Measurements from ENCODE around the gene PLGLB1.
"Not testable (repeated sequence)": the region's sequence is repeated elsewhere in the genome, so short reads cannot be mapped to it uniquely, and the experiment has no call there.

Gene PLGLB1

GRCh38 chr2:87021744-87022143, at the start of gene PLGLB1:
Gene PLGLB1, minus strand, starts transcription at chr2:87021844. Its CDS starts 61 bp downstream, at chr2:87021783.
- DNase-seq (ENCODE audit: low spot score): not testable (repeated sequence)

GRCh38 chr2:87064305-87064704, 42.7 kb upstream of the PLGLB1 start:
- not testable (repeated sequence) for DNase-seq (ENCODE audit: low spot score)

- DNase-seq (ENCODE audit: low spot score): not testable (repeated sequence)
Measured at GRCh38 chr2:87063431-87063830, 41.8 kb upstream of the PLGLB1 start.

GRCh38 chr2:87061519-87061918, 39.9 kb upstream of the PLGLB1 start:
- not testable (repeated sequence) for DNase-seq (ENCODE audit: low spot score)

- not testable (repeated sequence) for DNase-seq (ENCODE audit: low spot score)
Measured at GRCh38 chr2:87057606-87058005, 36.0 kb upstream of the PLGLB1 start.

- DNase-seq (ENCODE audit: low spot score): not testable (repeated sequence)
Measured at GRCh38 chr2:87056843-87057242, 35.2 kb upstream of the PLGLB1 start.

GRCh38 chr2:87056435-87056834, 34.8 kb upstream of the PLGLB1 start:
- not testable (repeated sequence) for DNase-seq (ENCODE audit: low spot score)

- DNase-seq (ENCODE audit: low spot score): not testable (repeated sequence)
Measured at GRCh38 chr2:87054375-87054774, 32.7 kb upstream of the PLGLB1 start.

GRCh38 chr2:87041321-87041978, 19.8 kb upstream of the PLGLB1 start:
- DNase-seq (ENCODE audit: low spot score): not testable (repeated sequence)

GRCh38 chr2:87028607-87029006, 7.0 kb upstream of the PLGLB1 start:
- not testable (repeated sequence) for DNase-seq (ENCODE audit: low spot score)

- not testable (repeated sequence) for DNase-seq (ENCODE audit: low spot score)
Measured at GRCh38 chr2:87026816-87027215, 5.2 kb upstream of the PLGLB1 start.

GRCh38 chr2:87025927-87026326, 4.3 kb upstream of the PLGLB1 start:
- DNase-seq (ENCODE audit: low spot score): not testable (repeated sequence)

GRCh38 chr2:87023988-87024615, 2.5 kb upstream of the PLGLB1 start:
- DNase-seq (ENCODE audit: low spot score): not testable (repeated sequence)

- not testable (repeated sequence) for DNase-seq (ENCODE audit: low spot score)
Measured at GRCh38 chr2:87021043-87021442, 601 bp downstream of the PLGLB1 start.

- DNase-seq (ENCODE audit: low spot score): not testable (repeated sequence)
Measured at GRCh38 chr2:87019053-87019452, 2.6 kb downstream of the PLGLB1 start.

GRCh38 chr2:87014489-87015169, 7.0 kb downstream of the PLGLB1 start:
- DNase-seq (ENCODE audit: low spot score): not testable (repeated sequence)

GRCh38 chr2:87004398-87004797, 17.2 kb downstream of the PLGLB1 start:
- DNase-seq (ENCODE audit: low spot score): not testable (repeated sequence)

All from HuH-7 (cell line).